Mesenchymal stem cell (in vitro differentiated cells and primary cell): ENCODE data around the gene RNF126.

Experiments used
- DNase-seq: peaks from one replicate; pipeline ENCODE4 v3.0.0-alpha.2; 2013
- H2AFZ ChIP-seq: one replicate; pipeline ENCODE4 v1.6.1; 2013; ENCODE audit warnings: low read depth, mild to moderate bottlenecking, control low read depth, inconsistent platforms, low read length, moderate library complexity
- H2AK5ac ChIP-seq: 2 replicates; pipeline ENCODE4 v1.6.1; 2013; ENCODE audit warnings: low read length, moderate library complexity, mild to moderate bottlenecking, inconsistent platforms; ENCODE audit not compliant: severe bottlenecking
- H2BK120ac ChIP-seq: one replicate; pipeline ENCODE4 v1.6.1; 2013; ENCODE audit warnings: low read depth, mild to moderate bottlenecking, inconsistent platforms, low read length, moderate library complexity
- H2BK12ac ChIP-seq, 2 experiments: one replicate each; pipeline ENCODE4 v1.6.1; 2013; ENCODE audit warnings: inconsistent platforms in 2 of 2, low read length in 2 of 2, mild to moderate bottlenecking in 2 of 2, moderate library complexity in 2 of 2, control low read depth in 1 of 2
- H2BK15ac ChIP-seq: one replicate; pipeline ENCODE4 v1.6.1; 2013; ENCODE audit warnings: mild to moderate bottlenecking, low read depth, inconsistent platforms; ENCODE audit not compliant: poor library complexity, severe bottlenecking
- H2BK5ac ChIP-seq: 2 replicates; pipeline ENCODE4 v1.6.1; 2013; ENCODE audit warnings: low read depth, mild to moderate bottlenecking, low read length, control low read depth, inconsistent platforms; ENCODE audit not compliant: poor library complexity, severe bottlenecking
- H3K14ac ChIP-seq, 2 experiments: one replicate each; pipeline ENCODE4 v1.6.1; 2013; ENCODE audit warnings: inconsistent platforms in 2 of 2, low read length in 2 of 2, control low read depth in 1 of 2, mild to moderate bottlenecking in 1 of 2, moderate library complexity in 1 of 2
- H3K18ac ChIP-seq, 2 experiments: one replicate each; pipeline ENCODE4 v1.6.1; 2013; ENCODE audit warnings: inconsistent platforms in 2 of 2, low read length in 2 of 2, control low read depth in 1 of 2, low read depth in 1 of 2, mild to moderate bottlenecking in 1 of 2
- H3K23ac ChIP-seq, 2 experiments: one replicate each; pipeline ENCODE4 v1.6.1; 2013; ENCODE audit warnings: inconsistent platforms in 2 of 2, low read length in 2 of 2, mild to moderate bottlenecking in 2 of 2, moderate library complexity in 2 of 2, control low read depth in 1 of 2
- H3K27ac ChIP-seq: 2 replicates; pipeline ENCODE4 v1.5.1; 2013; ENCODE audit warnings: mild to moderate bottlenecking, moderate library complexity, low read length, control low read depth, inconsistent platforms; ENCODE audit not compliant: poor library complexity, severe bottlenecking
- H3K27me3 ChIP-seq, 2 experiments: 2 replicates each; pipeline versions ENCODE4 v1.6.1 to v1.7.0; 2013; ENCODE audit warnings: low read length in 2 of 2, mild to moderate bottlenecking in 2 of 2, moderate library complexity in 2 of 2, control low read depth in 1 of 2, inconsistent platforms in 1 of 2; ENCODE audit not compliant: control insufficient read depth in 1 of 2, insufficient read depth in 1 of 2
- H3K36me3 ChIP-seq, 2 experiments: 2 replicates each; pipeline versions ENCODE4 v1.6.1 to v1.7.0; 2013; ENCODE audit warnings: low read length in 2 of 2, control low read depth in 1 of 2, inconsistent platforms in 1 of 2, low read depth in 1 of 2, mild to moderate bottlenecking in 1 of 2; ENCODE audit not compliant: insufficient read depth in 2 of 2, control insufficient read depth in 1 of 2
- H3K4ac ChIP-seq, 2 experiments: one replicate each; pipeline ENCODE4 v1.6.1; 2013; ENCODE audit warnings: inconsistent platforms in 2 of 2, low read length in 2 of 2, mild to moderate bottlenecking in 2 of 2, moderate library complexity in 2 of 2, control low read depth in 1 of 2, low read depth in 1 of 2
- H3K4me1 ChIP-seq: 2 replicates; pipeline ENCODE4 v1.6.1; 2013; ENCODE audit warnings: low read depth, low read length, control low read depth; ENCODE audit not compliant: control insufficient read depth, insufficient read depth
- H3K4me2 ChIP-seq: 2 replicates; pipeline ENCODE4 v1.6.1; 2013; ENCODE audit warnings: low read length, mild to moderate bottlenecking, inconsistent platforms; ENCODE audit not compliant: poor library complexity, severe bottlenecking
- H3K4me3 ChIP-seq, 2 experiments: 2 replicates each; pipeline versions ENCODE4 v1.5.1 to v1.7.0; 2013; ENCODE audit warnings: low read length in 2 of 2, mild to moderate bottlenecking in 2 of 2, control low read depth in 1 of 2, low read depth in 1 of 2; ENCODE audit not compliant: insufficient read depth in 1 of 2
- H3K79me1 ChIP-seq: replicated peaks from 2 replicates; pipeline ENCODE4 v1.6.1; 2013; ENCODE audit warnings: mild to moderate bottlenecking, control low read depth, low read length, inconsistent platforms; ENCODE audit not compliant: poor library complexity, severe bottlenecking
- H3K9ac ChIP-seq: 2 replicates; pipeline ENCODE4 v1.7.0; 2013; ENCODE audit warnings: mild to moderate bottlenecking, low read length, moderate library complexity
- H3K9me3 ChIP-seq: 2 replicates; pipeline ENCODE4 v1.7.0; 2013; ENCODE audit warnings: mild to moderate bottlenecking, low read length; ENCODE audit not compliant: control insufficient read depth
- H4K8ac ChIP-seq: one replicate; pipeline ENCODE4 v1.6.1; 2013; ENCODE audit warnings: inconsistent platforms, mild to moderate bottlenecking, low read length, moderate library complexity
- H4K91ac ChIP-seq: one replicate; pipeline ENCODE4 v1.6.1; 2013; ENCODE audit warnings: mild to moderate bottlenecking, low read length, inconsistent platforms
- WGBS: methylation state at CpG from one replicate; pipeline ENCODE4 v1.1.7; 2013; ENCODE audit warnings: mixed read lengths; 5-methylcytosine and 5-hydroxymethylcytosine counted together

Gene RNF126

DNA sequence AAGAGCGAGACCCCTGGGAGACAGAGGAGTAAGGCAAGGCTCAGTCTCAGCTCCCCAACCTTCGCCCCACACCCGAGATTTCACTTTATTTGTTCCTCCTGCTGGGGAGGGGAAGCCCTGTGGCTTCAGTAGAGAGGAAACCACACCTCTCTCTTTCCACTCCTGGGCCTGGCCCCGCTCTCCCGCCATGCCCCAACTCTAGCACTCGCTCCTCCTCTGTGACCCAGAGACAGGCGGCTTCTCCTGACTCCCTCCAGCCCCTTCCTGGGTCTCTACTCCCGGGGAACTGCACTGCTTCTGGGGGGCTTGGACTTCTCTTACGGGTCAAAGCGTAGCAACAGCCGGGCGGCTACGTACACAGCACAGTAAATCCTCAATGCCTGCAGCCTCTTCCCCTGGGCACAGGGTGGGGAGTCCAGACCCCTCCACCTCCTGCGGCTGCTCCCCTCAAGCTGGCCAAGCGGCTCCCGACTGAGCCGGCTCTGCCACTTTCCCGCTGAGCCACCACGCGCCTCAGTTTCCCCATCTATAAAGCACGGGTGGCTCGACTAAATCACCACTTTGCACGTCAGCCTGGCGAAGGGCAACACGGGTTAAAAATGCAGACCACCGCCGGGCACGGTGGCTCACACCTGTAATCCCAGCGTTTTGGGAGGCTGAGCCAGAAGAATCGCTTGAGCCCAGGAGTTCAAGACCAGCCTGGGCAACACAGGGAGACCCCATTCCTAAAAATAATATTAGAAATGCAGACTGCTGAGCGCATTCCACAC lies 1.4 kb downstream of the RNF126 start:
- no peak overlapping the region for H2BK5ac ChIP-seq

DNA sequence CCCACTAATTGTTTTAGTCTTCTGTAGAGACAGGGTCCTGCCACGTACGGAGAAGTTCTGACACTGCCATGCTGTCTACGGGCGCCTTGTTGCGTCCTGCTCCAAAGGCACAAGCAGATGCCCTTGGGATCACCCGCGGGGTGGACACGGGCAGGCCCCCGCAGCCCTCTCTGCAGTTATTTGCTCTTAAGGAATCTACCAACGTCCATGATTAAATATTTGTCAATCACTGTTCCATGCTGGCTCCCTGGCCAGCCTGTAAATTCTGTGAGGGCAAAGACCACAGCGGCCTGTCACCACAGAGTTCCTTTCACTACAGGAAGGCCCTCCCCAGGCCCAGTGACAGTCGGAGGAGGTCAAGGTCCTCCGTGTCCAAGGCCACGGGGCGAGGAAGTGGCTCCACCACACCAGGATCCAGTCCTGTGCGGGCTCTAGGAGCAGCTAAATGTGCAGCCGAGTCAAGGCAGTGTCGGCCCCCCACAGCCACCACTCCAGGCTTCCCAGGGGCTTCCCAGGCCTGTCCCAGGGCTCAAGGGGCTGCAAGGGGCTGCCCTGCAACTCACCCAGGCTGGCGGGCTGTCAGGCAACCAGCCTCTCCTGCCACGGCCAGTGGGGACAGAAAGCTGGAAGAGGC lies 2.1 kb downstream of the RNF126 start:
- Histone ChIP-seq H3K23ac (peak overlapping the region in 1 of 2 experiments; percentile 2), H2BK5ac (no peak overlapping the region), H3K18ac (no peak overlapping the region), H3K4ac (peak overlapping the region in 1 of 2 experiments; percentile 31), H3K4me3 (peak overlapping the region; percentile 33 to 90), H3K4me2 (peak overlapping the region; percentile 52), H2BK12ac (no peak overlapping the region), H3K4me1 (peaks cover 51% of the 10 kb centered on the region), H3K9me3 (no peaks in the 10 kb centered on the region), H2BK15ac (no peak overlapping the region), H2AFZ (no peak overlapping the region), H2BK120ac (no peak overlapping the region), H3K79me1 (peaks cover 1% of the 10 kb centered on the region), H3K27ac (peak overlapping the region; percentile 3), H2AK5ac (no peak overlapping the region), H3K9ac (peak overlapping the region; percentile 90), H3K36me3 (peaks cover 0 to 53% of the 10 kb centered on the region in 2 experiments), H4K91ac (peak overlapping the region; percentile 22), H3K14ac (no peak overlapping the region), H4K8ac (no peak overlapping the region), H3K27me3 (no peaks in the 10 kb centered on the region)
- DNase-seq, result no peak
- WGBS, result 87% methylated on average over 19 of the region's 20 CpGs

More for the DNA sequence above, 1.4 kb downstream of the RNF126 start:
- peak overlapping the region in 1 of 2 experiments; percentile 31 for H3K4ac ChIP-seq
- peaks cover 0 to 49% of the 10 kb centered on the region in 2 experiments for H3K36me3 ChIP-seq
- peak overlapping the region; percentile 52 for H3K4me2 ChIP-seq
- no peak overlapping the region for H2AFZ ChIP-seq
- no peak overlapping the region for H2BK12ac ChIP-seq
- H3K14ac ChIP-seq, result no peak overlapping the region
- peak; percentile 28 for DNase-seq
- peak overlapping the region; percentile 22 for H4K91ac ChIP-seq
- no peak overlapping the region for H2BK15ac ChIP-seq
- peak overlapping the region; percentile 3 for H3K27ac ChIP-seq
- no peak overlapping the region for H2BK120ac ChIP-seq
- H3K79me1 ChIP-seq, result peaks cover 1% of the 10 kb centered on the region
- peaks cover 51% of the 10 kb centered on the region for H3K4me1 ChIP-seq
- no peaks in the 10 kb centered on the region for H3K27me3 ChIP-seq
- no peak overlapping the region for H2AK5ac ChIP-seq
- no peak overlapping the region for H3K23ac ChIP-seq
- WGBS, result 56% methylated on average over 31 of the region's 31 CpGs
- no peaks in the 10 kb centered on the region for H3K9me3 ChIP-seq
- H3K4me3 ChIP-seq, result peak overlapping the region; percentile 90 to 98
- no peak overlapping the region for H4K8ac ChIP-seq
- peak overlapping the region in 1 of 2 experiments; percentile 95 for H3K18ac ChIP-seq
- H3K9ac ChIP-seq, result peak overlapping the region; percentile 90

DNA sequence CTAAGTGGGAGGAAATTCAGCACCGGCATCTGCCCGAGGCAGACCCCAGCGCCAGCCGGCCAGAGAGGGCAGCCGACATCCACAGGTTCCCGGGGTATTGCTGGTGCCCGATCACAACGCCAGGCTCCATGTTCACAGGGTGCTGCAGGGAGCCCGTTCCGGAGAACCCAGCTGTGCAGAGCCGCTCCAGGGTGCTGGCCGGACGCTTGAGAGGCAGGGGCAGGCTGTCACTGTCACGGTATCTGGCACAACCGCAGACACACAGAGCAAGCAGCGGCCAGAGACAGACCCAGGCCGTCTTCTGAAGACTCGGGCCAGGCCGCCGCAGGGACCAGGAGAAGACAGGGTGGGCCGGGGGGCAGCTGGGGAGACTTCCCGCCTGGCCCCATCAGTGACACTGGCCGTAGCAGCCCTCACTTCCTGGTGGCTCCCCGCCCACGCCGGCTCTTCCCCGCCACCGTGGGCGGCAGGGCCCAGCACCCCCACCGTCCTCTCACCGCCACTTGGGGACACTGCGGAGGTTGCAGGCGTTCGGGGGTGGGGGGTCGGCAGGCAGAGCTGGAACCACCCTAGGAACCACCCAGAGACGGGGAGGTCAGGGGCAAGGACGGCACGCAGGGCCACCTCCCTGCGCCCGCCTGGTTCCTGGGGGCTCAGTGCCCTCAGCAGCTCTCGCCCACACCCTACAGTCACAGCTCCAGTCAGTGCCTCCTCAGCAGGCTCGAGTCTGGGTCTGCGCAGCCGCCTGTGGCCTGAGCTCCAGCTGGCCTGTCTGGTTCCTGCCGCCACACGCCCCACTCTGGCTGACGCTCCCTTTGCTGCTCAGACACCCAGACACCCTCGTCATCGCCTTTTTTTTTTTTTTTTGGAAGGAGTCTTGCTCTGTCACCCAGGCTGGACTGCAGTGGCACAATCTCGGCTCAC lies 3.8 kb downstream of the RNF126 start:
- H3K23ac ChIP-seq, result peak overlapping the region in 1 of 2 experiments; percentile 50
- H2BK12ac ChIP-seq, result peak overlapping the region in 1 of 2 experiments; percentile 28
- H4K91ac ChIP-seq, result peak overlapping the region; percentile 30
- H4K8ac ChIP-seq, result no peak overlapping the region
- 93% methylated on average over 45 of the region's 50 CpGs for WGBS
- H3K27me3 ChIP-seq, result no peaks in the 10 kb centered on the region
- no peak overlapping the region for H2AK5ac ChIP-seq
- peaks cover 1% of the 10 kb centered on the region for H3K79me1 ChIP-seq
- no peak overlapping the region for H2BK120ac ChIP-seq
- no peak overlapping the region for H2BK15ac ChIP-seq
- no peak overlapping the region for H3K27ac ChIP-seq
- H3K4me3 ChIP-seq, result no peak overlapping the region
- DNase-seq, result no peak
- H3K4me1 ChIP-seq, result peaks cover 53% of the 10 kb centered on the region
- H2BK5ac ChIP-seq, result no peak overlapping the region
- H3K14ac ChIP-seq, result no peak overlapping the region
- no peak overlapping the region for H3K18ac ChIP-seq
- H2AFZ ChIP-seq, result no peak overlapping the region
- H3K4me2 ChIP-seq, result no peak overlapping the region
- no peak overlapping the region for H3K9ac ChIP-seq
- H3K9me3 ChIP-seq, result no peaks in the 10 kb centered on the region
- H3K4ac ChIP-seq, result no peak overlapping the region
- peaks cover under 1 to 66% of the 10 kb centered on the region in 2 experiments for H3K36me3 ChIP-seq
